ENCODE data around the gene GRAMD1A.
"Not testable (repeated sequence)": the region's sequence is repeated elsewhere in the genome, so short reads cannot be mapped to it uniquely, and the experiment has no call there.

Gene GRAMD1A

GRCh38 chr19:35021016-35021415 is 20.9 kb downstream of the GRAMD1A start:
- no peak for DNase-seq (ENCODE audit: low spot score)

- no peak for DNase-seq (ENCODE audit: low spot score)
These were observed 21.5 kb downstream of the GRAMD1A start for GRCh38 chr19:35021596-35021995.

GRCh38 chr19:35022460-35022859 is 22.3 kb downstream of the GRAMD1A start:
- no peak for DNase-seq (ENCODE audit: low spot score)

DNA sequence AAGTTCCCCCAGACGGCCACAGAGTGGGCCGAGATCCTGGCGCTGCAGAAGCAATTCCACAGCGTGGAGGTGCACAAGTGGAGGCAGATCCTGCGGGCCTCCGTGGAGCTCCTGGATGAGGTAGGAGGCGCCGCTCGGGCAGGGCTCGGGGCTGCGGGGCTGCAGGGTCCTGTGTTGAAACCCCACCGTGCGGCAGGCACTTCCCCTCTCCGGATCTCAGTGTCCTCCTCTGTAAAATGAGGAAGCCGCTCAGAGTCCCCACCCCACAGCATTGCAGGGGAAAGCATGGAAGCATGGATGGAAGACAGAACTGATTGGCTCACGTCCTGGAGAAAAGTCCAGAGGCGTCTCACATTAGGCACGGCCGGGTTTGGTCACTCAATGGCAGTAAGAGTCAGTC is 23.3 kb downstream of the GRAMD1A start:
- no peak for DNase-seq (ENCODE audit: low spot score)

DNA sequence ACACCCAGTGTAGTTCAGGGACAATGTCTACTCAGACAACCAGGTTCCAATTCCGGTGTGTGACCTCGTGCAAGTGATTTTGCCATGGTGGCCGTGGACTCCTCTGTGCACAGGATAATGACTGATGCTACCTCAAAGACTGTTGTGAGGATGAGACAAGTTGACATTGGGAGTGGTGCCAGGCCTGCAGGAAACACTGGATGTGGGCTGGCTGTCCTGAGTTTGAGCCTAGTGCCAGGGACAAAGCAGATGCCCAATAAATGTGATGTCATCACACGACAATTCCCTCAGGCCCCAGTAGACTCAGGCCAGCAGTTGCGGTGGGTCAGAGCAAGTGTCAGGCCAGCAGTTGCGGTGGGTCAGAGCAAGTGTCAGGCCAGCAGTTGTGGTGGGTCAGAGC is 24.0 kb downstream of the GRAMD1A start:
- no peak for DNase-seq (ENCODE audit: low spot score)

DNA sequence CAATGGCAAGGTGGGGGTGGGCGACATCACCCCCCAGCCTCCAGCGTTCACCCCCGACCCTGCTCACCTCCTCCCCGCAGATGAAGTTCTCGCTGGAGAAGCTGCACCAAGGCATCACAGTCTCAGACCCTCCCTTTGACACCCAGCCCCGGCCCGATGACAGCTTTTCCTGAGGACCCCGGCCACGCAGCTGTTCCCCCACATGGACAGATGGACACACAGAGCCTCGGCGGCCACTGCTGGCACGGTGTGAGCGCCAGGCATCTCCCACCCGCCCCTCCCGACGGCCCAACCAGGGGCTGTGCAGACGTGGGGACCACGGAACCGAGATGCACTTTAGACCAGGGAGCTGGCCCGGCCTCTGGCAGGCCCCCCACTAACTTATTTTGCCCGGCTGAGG is 25.8 kb downstream of the GRAMD1A start:
- no peak for DNase-seq (ENCODE audit: low spot score)

DNA sequence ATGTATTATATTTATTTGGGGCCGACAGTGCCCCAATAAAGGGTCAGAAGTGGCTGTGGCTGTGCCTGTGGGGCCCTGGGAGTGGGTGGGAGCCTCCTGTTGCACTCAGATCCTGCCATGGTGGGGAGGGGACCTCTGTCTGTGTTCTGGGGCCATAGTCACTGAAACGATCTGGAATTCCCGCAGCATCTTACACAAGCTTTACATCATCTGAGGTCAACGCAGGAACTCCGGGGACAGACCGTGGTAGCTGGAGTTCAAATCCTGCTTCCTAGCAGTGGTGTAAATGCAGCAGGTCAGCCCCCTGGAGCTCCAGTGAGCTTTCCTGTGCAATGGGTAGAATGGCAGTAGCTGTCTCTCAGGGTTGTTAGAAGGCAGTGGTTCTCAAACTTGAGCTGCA is 26.3 kb downstream of the GRAMD1A start:
- no peak for DNase-seq (ENCODE audit: low spot score)

DNA sequence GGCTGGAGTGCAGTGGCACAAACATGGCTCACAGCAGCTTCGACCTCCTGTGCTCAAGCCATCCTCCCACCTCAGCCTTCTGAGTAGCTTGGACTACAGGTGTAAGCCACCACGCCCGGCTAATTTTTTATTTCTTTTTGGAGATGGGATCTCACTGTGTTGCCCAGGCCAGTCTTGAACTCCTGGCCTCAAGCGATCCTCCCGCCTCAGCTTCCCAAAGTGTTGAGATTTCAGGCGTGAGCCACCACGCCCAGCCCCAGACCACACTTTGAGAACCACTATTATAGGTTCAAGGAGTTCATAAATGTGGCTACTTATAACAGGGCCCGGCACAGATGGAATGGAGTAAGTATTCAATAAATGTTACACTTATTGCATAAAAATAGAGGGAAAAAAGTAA is 26.9 kb downstream of the GRAMD1A start:
- DNase-seq (ENCODE audit: low spot score), result no peak

GRCh38 chr19:35027851-35028599 is 27.9 kb downstream of the GRAMD1A start:
- no peak for DNase-seq (ENCODE audit: low spot score)

GRCh38 chr19:35028600-35028885 is 28.4 kb downstream of the GRAMD1A start:
- not testable (repeated sequence) for DNase-seq (ENCODE audit: low spot score)

DNA sequence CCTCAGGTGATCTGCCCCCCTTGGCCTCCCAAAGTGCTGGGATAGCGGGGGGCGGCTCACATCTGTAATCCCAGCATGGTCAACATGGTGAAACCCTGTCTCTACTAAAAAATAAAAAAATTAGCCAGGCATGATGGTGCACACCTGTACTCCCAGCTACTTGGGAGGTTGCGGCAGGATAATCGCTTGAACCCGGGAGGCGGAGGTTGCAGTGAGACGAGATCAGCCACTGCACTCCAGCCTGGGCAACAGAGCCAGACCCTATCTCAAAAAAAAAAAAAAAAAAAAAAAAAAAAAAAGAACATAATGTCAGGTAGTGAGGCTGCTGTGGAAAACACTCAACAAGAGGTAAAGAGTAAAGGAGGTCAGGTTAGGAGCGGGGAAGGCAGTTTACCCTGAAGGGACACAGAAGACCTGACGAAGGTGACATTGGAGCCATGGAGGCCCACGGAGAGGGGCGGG is 29.2 kb downstream of the GRAMD1A start:
- DNase-seq (ENCODE audit: low spot score), result not testable (repeated sequence)

DNA sequence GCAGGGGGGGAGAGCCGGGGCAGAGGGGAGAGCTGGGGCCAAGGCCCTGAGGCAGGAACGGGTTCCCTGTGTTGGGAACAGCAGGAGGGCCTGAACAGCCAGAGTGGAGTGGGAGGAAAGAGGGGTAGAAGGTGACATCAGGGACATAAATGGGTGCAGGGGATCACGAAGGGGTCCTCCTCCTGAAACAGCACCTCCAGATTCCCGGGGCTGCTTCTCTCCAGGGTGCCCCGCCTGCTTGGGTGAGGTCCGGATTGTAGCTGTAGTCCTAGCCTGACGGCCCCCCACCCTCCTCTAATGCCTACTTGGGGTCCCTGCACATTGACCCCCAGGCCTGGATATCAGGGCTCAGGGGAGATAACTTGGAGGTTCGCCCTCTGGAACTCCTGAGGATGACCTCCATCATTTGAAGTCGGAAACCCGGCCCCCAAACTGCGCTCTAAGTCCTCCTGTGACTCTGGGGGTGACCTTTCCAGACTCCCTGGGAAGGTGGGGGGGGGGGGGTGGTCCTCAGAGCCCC is 29.7 kb downstream of the GRAMD1A start:
- DNase-seq (ENCODE audit: low spot score), result no peak

GRCh38 chr19:35030257-35031071 is 30.3 kb downstream of the GRAMD1A start, which contains the start of gene SCN1B:
Gene SCN1B (plus strand): TSS chr19:35030470. CDS start chr19:35030821, 351 bp downstream.
- peak; percentile 48 for DNase-seq (ENCODE audit: low spot score)

DNA sequence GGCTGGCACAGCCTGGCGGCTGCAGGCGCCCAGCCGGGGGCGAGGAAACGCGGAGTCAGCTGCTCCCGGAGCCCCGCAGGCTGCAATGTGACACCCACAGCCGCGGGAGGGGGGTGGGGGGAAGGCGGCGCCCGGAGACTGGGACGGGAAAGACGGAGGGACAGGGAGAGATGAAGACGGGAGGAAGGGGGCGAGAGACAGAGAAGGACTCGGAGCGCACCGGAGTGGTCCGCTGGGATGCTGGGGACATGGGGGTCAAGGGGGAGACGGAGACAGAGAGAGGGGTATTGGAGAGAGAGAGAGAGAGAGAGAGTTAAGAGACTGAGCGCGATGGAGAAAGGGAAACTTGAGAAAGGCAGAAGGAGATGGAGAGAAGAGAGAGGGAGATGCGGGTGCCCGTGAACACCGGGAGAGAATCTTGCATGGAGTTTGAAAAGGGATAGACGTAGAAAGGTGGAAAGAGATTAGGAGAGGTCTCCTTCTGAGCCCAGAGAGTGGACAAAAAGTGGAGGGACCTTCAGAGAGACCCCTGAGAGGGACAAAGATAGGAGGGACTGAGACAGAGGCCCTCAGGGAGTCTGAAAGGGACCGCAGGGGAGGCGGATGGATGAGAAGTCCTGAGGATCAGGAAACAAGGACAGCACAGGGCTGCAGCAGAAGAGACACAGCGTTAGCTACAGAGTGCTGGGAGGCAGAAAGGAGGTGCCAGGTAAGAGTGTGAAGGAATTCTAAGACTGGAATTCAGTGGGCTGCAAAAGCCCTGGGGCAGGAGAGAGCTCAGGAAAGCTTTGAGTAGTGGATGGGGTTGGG is 31.2 kb downstream of the GRAMD1A start:
- DNase-seq (ENCODE audit: low spot score), result no peak

- no peak for DNase-seq (ENCODE audit: low spot score)
These were observed 32.3 kb downstream of the GRAMD1A start for GRCh38 chr19:35032356-35032865.

DNA sequence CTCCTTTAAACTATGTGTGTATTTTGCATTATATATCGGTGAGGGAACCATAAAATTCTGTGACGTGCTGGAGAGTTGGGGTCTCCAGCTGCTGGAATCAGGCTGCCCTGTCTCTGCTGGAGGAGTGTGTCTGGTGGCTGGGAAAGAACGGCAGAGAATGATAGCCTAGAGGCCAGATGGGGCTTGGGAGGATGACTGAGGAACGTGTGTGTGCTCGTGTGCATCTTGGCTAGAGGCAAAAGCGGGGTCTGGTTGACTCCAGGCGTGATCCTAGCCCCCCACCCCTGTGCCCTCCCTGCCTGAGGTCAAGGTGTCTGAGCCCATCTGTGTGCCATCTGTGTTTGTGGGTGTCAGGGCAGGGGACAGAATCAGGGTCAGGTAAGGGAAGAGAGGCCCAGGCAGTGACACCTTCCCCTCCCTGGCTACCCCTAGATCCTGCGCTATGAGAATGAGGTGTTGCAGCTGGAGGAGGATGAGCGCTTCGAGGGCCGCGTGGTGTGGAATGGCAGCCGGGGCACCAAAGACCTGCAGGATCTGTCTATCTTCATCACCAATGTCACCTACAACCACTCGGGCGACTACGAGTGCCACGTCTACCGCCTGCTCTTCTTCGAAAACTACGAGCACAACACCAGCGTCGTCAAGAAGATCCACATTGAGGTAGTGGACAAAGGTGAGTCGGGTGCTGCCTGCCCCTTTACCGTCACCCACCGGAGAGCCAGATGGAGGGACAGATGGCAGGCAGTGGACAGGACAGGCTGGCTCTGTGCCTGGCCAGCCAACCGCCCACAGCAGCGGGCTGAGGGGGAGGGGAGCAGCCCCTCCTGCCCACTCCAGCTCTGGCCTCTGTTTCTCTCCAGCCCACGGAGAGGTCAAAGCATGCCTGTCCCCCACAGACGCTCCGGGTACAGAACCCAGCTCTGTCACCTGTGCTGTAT is 33.2 kb downstream of the GRAMD1A start:
- DNase-seq (ENCODE audit: low spot score), result no peak

DNA sequence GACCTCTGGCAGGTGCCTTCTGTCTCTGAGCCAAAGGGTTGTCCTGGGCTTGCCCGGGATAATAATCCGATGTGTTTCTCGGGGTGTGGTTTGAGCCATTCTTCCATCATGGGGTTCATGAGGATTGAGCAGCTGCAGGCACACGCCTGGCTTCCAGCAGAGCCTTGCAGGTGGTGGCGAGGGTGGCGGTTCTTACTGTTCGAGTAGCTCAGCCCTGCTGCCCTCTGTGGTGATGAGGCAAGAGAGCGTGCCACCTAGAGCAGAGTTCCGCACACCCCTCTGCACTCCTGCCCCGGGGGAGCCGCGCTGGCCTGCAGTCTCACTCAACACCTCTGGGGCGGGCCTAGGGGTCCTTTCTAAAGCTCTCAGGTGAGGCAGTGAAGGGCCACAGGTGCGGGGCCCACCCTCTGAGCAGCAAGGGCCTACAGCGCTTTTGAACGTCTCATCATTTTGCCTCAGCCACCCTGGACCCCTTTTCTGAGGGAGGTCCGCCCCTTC is 33.9 kb downstream of the GRAMD1A start:
- DNase-seq (ENCODE audit: low spot score), result no peak

- no peak for DNase-seq (ENCODE audit: low spot score)
These were observed 34.7 kb downstream of the GRAMD1A start for GRCh38 chr19:35034588-35035382.

DNA sequence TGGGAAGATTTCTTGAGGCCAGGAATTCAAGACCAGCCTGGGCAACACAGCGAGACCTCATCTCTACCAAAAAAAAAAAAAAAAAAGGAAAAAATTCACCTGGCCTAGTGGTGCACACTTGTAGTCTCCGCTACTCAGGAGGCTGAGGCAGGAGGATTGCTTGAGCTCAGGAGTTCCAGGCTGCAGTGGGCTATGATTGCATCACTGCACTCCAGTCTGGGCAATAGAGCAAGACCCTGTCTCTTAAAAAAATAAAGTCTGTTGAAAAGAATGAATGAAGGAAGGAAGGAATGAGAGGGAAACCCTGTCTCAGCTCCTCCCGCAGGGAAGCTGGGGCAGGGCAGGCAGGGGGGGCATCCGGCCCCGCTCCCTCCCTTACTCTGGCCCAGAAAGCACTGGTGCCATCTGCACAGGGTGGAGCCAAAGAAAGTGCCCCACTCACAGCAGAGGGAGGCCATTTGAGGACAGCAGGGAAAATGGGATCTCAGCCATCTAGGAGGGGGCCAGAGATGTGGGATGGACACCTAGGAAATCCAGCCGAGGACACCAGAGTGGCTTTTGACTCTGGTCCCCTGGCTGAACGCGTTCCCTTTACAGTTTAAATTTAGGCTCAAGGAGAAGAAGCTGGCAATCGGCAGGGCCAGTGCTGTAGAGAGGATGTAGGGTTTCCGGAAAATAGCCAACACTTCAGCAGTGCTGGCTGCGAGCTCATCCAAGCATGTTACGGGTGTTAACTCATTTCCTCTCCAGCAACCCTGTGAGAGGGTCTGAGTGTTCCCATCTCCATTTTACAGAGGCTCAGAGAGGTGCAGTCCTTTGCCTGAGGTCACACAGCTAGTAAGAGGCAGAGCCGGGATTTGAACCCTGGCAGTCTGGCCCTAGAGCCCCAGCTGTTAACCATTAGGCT is 37.8 kb downstream of the GRAMD1A start:
- DNase-seq (ENCODE audit: low spot score), result peak; percentile 75
